ENCODE results near the gene NUB1.
"Not testable (repeated sequence)": the region's sequence is repeated elsewhere in the genome, so short reads cannot be mapped to it uniquely, and the experiment has no call there.

The NUB1 gene

DNA sequence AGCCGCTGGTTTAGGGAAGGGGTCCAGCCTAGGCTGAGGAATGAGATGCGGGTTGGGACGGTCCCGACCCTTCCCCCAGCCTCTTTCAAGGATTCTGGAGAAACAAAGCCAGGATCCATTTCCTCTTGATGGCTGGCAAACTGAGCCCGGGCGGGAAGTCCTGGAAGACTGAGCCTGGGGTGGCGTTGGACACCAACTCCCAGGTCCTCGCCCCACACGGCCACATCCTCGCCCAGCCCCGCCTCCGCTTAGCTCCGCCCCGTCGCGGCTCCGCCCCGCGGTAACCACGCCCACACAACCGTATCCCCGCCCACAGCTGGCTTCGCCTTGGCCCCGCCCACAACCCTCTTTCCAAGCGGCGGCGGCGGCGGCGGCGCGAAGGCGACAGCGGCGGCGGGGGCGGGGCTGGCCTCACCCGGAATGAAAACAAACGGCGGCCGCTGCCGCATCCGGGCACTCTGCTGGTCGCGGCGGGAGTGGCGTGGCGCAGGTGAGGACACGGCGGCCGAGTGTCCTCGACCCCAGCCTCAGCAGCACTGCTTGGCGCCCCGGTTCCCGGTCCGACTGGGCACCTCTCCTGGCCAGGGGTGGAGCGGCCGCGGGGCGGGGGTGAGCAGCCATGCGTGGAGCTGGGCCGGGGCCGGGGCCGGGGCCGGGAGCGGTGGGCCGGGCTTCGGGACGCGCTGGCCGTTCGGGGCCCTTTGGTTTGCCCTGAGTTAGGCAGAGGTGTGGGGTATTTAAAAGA is at the start of gene NUB1:
Gene NUB1 (plus strand): TSS at position 456 of the 745 bp plus-strand sequence. CDS start 3,538 bp downstream, outside the sequence.
- peak; percentile 34 to 92 (median 87) for DNase-seq

- DNase-seq: no peak
Observed at GRCh38 chr7:151292850-151293249, 48.8 kb upstream of the NUB1 start.

DNA sequence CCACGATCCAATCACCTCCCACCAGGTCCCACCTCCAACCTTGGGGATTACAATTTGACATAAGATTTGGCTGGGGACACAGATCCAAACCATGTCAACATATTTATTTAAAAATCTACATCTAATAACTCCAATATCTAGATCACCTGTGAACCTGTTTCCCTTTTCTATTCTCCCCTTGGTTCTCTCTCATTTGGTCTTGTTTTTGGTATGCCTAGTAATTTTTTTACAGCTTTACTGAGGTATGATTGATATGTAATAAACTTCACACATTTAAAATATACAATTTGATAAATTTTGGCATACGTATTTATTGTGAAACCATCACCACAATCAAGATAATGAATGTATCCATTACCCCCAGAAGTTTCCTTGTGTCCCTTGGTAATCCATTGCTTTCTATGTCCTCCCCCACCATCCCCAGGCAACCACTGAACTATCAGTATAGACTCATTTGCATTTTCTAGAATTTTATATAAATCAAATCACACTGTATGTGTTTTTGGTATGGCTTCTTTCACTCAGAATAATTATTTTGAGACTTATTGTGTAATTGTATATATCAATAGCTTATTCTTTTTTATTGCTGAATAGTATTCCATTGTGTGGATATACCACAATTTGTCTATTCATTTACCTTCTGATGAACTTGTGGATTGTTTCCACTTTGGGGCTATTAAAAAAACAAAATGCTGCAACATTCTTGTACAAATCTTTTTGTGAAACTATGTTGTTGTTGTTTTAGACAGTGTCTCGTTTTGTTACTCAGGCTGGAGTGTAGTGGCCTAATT is 45.2 kb upstream of the NUB1 start:
- DNase-seq: no peak

- no peak for DNase-seq
Observed at GRCh38 chr7:151298765-151299164, 42.8 kb upstream of the NUB1 start.

- no peak for DNase-seq
Observed at GRCh38 chr7:151299530-151299929, 42.1 kb upstream of the NUB1 start.

DNA sequence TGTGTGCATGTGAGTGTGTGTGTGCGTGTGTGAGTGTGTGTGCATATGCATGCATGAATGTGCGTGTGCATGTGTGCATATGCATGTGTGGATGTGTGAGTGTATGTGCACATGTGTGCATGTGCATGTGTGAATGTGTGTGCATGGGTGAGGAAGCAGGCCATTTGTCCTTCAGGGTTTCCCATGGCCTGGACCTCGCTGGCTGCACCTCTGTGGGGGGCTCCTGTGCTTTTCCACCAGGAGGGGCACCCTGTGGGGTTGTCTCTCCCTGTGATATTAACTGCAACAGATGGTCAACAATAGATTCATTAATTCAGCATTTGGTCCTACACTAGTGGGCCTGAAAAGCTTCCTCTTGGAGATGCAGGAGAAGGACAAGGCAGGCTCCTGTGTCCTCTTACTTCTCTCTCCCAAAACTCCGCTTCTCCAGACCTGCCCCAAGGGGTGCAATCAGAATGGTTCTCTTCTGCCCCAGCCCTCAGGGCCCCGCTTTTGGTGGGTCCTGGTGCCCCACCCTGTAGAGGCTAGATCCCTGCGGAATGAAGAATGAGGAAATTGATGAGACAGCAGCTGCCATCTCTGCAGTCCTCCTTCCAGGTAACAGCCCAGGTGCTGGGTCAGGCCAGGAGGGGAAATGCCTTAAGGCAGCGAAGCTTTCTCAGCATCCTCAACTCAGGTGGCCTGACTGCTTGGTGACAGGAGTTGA is 41.5 kb upstream of the NUB1 start:
- no peak for DNase-seq

DNA sequence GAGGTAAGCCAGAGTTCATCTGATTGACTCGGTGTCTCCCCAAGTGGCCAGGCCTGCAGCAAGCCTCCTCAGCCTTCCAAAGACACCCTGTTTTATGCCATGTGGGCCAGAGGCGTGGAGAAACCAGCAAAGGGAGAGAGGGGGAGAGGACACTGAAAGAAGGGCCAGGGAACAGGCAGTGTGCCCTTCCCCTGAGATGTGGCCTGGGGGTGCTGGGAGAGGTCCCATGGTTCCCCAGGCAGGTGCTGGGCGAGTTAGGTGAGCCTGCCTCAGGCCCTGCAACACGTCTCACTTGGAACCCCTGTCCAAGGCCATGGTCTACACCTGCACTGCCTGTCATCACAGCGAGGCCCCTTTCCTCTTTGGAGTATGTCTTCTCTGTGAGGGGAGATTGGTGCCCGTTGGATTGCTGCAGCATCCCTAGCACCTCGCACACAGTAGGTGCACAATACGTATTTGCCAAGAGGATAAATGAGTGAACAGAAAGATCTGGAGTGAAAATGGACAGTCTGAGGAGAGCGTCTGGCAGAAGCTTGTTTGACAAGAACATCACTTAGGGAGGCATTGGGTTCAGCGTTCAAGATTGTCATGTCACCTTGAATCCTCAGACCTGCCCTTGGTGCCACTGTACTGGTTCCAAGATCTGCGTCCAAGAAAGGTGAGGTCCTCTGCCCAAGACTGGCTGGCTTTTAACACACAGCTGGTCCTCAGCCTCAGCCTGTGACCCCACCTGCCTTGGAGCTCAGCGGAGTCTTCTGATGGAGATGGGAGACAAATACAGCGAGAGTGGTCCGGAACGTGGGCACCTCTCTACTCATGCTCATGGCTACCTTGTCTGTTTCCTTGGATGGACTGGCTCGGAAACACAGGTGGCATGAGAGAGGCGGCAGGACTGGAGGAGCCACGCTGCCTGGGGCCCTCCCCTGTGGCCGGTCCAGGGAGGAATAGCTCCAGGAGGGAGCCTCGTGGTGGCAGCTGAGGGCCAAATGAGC is 39.8 kb upstream of the NUB1 start:
- DNase-seq: no peak

GRCh38 chr7:151304251-151304650 is 37.4 kb upstream of the NUB1 start:
- DNase-seq: not testable (repeated sequence)

- DNase-seq: no peak
Observed at GRCh38 chr7:151304856-151305255, 36.8 kb upstream of the NUB1 start.

GRCh38 chr7:151306374-151306773 is 35.2 kb upstream of the NUB1 start:
- no peak for DNase-seq

DNA sequence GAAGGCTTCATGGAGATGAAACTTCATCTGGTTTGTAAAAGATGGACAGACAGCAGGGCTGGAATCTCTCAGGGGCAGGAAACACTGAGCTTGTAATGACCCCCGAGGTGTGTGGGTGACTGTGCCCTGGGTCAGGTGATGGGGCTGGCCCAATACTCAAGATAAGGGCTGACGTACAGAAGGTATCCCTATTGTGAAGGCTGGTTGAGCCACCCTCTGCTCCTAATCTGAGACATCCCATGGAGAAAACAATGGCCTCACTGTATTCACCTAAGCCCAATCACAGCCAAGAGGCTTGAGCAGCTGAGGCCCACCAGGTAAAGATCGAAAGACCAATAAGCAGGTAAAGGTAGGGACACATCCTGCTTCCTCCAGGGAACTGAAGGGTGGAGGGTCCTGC is 34.8 kb upstream of the NUB1 start:
- DNase-seq: no peak

DNA sequence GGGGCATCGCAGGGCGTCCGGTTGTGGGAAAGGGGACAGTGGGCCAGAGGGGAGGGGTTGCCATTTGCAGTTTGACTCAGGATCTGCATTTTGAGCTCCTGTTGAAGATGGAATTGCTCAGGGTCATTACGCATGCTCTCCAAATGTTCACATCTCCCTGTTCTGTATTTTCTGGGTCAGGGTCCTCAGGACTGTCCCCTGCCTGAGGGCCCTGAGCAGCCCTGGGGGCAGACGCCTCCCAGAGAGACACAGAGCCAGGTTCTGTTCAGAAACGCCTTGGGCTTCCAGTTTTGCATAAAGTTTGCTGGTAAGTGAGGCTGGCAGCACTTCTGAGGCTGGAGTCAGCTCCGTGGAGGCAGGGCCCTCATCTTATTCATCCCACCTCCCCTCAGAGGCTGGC is 34.1 kb upstream of the NUB1 start:
- no peak for DNase-seq

DNA sequence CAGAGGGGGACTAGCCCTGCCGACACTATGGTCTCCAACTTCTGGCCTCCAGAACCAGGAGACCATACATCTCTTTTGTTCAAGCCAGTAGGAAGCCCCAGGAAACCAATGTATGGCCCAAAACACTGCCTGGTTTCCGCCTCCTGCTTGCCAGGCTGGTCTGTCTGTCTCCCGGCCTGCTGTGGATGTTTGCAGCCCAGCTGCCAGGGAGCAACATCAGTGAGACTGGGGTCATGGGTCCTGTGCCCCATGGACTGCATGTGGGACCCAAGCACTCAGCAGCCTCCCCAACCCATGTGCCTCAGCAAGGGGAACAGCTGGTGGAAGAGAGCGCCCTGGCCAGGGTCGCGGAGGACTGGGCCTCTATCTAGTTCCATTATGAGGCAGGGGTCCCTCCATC is 33.4 kb upstream of the NUB1 start:
- DNase-seq: no peak

DNA sequence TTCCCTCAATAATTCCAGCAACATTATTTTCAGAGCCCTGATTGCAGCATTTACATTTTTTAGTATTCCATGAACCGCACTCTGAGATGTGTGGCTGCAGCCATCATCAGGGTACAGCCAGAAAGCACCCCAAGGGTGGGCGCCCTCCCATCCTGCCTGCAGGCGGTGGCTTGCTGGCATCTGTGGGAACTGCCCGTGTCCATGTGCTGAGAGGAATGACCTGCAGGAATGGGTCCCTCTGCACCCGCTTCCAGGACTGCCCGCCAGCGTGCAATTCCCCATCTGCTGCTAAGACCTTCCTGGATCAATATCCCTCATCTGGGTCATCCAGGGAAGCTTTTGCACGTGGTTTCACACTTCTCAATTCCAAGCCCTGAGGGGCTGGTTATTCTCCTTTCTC is 32.8 kb upstream of the NUB1 start:
- DNase-seq: no peak

DNA sequence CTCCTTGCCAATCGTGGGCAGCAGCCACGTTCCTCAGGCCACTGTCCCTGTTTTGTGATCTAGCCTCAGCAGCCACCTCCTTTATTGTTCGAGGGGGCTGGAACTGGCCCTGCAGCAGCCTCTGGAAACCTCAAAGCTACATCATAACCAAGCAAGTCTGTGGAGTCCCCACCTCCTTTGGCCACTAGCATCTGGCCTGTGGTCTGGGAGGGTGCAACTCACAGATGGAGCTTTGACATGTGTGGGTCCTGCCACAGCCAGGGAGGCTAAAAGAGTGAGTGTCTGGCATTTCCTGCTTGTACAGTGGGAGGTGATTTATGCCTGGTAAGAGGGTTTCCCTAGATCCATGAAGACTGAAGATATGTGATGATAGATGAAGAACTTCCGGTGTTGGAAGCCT is 32.3 kb upstream of the NUB1 start:
- DNase-seq: no peak

DNA sequence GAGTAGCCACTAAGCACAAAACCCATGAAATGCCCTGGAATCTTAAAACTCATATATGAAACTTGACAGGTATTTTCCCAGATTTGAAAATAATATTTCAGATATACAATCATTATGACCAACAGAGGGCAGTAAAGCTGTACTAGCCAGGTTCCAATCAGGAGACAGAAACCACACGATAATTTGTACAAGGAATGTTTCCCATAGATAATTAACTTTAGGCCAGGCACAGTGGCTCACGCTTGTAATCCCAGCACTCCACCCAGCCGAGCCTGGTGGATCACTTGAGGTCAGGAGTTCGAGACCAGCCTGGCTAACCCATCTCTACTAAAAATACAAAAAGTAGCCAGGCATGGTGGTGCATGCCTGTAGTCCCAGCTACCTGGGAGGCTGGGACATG is 31.0 kb upstream of the NUB1 start:
- no peak for DNase-seq

DNA sequence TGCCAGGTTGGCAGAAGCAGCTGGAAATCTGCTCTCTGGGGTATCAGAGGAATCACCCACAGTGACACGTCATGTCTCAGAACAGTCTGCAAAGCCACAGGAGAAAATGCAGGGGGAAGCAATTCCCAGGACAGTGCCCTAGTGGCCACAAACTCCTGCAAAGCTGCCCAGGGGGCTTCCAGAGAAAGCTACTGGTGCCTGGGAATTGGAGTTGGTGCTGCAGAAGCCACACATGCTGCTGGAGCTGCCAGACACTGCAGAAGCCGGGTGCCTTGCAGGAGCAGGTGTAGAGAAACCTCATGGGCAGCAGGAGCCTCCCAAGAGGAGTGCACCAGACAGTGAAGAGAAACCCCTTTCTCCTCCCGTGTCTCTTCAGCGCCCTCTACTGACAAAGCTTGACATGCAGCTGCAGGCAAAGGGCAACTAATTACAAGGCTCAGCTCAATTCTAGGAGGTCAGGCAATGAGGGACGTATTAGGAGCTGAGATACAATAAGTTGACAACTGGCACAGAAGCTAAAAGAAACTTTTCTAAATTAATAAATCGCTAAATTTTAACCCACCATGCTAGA is 30.2 kb upstream of the NUB1 start:
- DNase-seq: no peak

- no peak for DNase-seq
Observed at GRCh38 chr7:151312356-151312755, 29.3 kb upstream of the NUB1 start.

DNA sequence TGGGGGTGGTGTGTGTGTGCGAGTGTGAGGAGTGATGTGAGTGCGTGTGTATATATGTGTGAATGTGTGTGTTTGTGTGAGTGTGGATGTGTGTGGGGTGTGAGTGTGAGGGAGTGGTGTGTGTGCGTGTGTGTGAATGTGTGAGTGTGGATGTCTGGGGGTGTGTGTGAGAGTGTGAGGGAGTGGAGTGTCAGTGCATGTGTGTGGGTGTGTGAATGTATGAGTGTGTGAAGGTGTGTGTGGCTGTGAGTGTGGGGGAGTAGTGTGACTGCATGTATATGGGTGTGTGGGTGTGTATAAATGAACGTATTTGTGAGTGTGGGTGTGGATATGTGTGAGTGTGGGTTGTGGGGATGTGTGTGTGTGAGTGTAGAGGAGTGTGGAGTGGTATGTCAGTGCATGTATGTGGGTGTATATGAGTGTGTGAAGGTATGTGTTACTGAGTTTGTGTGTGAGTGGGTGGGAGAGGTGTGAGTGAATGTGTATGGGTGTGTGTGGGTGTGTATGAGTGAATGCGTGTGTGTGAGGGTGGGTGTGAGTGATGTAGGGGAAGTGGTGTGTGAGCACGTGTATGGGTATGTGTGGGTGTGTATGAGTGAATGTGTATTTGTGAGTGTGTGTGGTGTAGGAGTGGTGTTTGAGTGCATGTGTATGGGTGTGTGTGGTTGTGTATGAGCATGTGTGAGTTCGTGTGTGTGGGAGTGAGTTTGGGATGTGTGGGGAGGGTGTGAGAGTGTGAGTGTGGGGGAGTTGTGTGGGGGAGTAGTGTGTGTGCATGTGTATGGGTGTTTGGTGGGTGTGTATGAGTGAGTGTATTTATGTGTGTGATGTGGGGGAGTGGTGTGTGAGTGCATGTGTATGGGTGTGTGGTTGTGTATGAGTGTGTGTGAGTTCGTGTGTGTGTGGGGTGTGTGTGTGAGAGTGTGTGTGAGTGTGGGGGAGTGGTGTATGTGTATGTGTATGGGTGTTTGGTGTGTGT is 28.5 kb upstream of the NUB1 start:
- DNase-seq: no peak

GRCh38 chr7:151313857-151314256 is 27.8 kb upstream of the NUB1 start:
- peak in 10 of 14 donors; percentile 1 to 53 (median 14) for DNase-seq

Measured in C1 segment of cervical spinal cord (tissue), 14 donors.